K562 (cell line): ENCODE measurements around the gene XBP1. TPM values are rescaled to one million over a fixed set of nuclear protein-coding genes. Genes with fewer than 3 reads are reported as not detected.

Source experiments
- CHD7 ChIP-seq: fragments of 200-600 bp; sonication (generic); IDR thresholded peaks from one replicate; pipeline ENCODE4 v1.6.1; 2012; ENCODE audit warnings: mild to moderate bottlenecking, low read depth, low read length, inconsistent platforms
- NCOA1 ChIP-seq: fragments of 450-650 bp; IDR thresholded peaks from 2 replicates; pipeline ENCODE4 v1.6.1; 2016; ENCODE audit warnings: low read depth
- NFE2 ChIP-seq: IDR thresholded peaks from 2 replicates; pipeline ENCODE4 v1.6.1; 2014; ENCODE audit warnings: antibody characterized with exemption, low read depth
- ZNF316 ChIP-seq: fragments of 450-650 bp; IDR thresholded peaks from 2 replicates; pipeline ENCODE4 v1.6.1; 2016
- ZNF707 ChIP-seq: fragments of 250-450 bp; sonication (Bioruptor Pico); conservative IDR thresholded peaks from 2 replicates; pipeline ENCODE4 v1.8.0; 2022; ENCODE audit warnings: inconsistent platforms, mild to moderate bottlenecking, moderate library complexity
- polyA plus RNA-seq, 8 experiments: library from polyadenylated mRNA; depleted of rRNA in 4 of 8; stranded (reverse) in 5 of 8; unstranded in 3 of 8; fragments of >200 nt; fragmentation: Nextera tagmentation in 2 of 8; fragmentation: Illumina TruSeq in 1 of 8; extraction: Ambion mirVana in 2 of 8; extraction: Trizol in 1 of 8; gene quantifications; 2 replicates each; pipeline versions ENCODE4 v1.2.1 to v1.2.3, GENCODE V29; 2011 to 2014; ENCODE audit warnings: inconsistent platforms in 1 of 8, missing spikeins in 1 of 8
- total RNA-seq, 7 experiments: library from RNA; depleted of rRNA in 6 of 7; stranded (reverse); fragments of >200 nt in 6 of 7; fragmentation: Illumina TruSeq in 2 of 7; extraction: Trizol in 2 of 7; gene quantifications; 2 replicates each; pipeline versions ENCODE4 v1.2.1 to v1.2.3, GENCODE V29; 2011 to 2021; ENCODE audit warnings: low replicate concordance in 1 of 7
- TF ChIP-seq, protein P1 (sequence below): fragments of 450-650 bp; IDR thresholded peaks from 2 replicates; pipeline ENCODE4 v1.6.1; 2018; ENCODE audit not compliant: partially characterized antibody
- TF ChIP-seq, protein P2 (sequence below): fragments of 200-400 bp; formaldehyde crosslinking; IDR thresholded peaks from 2 replicates; pipeline ENCODE4 v1.6.1; 2017; ENCODE audit warnings: mild to moderate bottlenecking, low read depth, low read length, moderate library complexity
- TF ChIP-seq, protein P3 (sequence below): fragments of 450-650 bp; IDR thresholded peaks from 2 replicates; pipeline ENCODE4 v1.6.1; 2017; ENCODE audit warnings: mild to moderate bottlenecking, moderate library complexity

The XBP1 gene
- total and polyA plus RNA-seq, 9 of the 15 experiments (the other 6 are each of a cell fraction or from before 2014, with no cell fraction given): 25.0 to 218 (median 94.6) TPM

- TF ChIP-seq CHD7 (no peak), ZNF316 (no peak), ZNF707 (CRISPR knock-in tag) (no peak), NFE2 (no peak), NCOA1 (no peak)
- TF ChIP-seq, protein P1, sequence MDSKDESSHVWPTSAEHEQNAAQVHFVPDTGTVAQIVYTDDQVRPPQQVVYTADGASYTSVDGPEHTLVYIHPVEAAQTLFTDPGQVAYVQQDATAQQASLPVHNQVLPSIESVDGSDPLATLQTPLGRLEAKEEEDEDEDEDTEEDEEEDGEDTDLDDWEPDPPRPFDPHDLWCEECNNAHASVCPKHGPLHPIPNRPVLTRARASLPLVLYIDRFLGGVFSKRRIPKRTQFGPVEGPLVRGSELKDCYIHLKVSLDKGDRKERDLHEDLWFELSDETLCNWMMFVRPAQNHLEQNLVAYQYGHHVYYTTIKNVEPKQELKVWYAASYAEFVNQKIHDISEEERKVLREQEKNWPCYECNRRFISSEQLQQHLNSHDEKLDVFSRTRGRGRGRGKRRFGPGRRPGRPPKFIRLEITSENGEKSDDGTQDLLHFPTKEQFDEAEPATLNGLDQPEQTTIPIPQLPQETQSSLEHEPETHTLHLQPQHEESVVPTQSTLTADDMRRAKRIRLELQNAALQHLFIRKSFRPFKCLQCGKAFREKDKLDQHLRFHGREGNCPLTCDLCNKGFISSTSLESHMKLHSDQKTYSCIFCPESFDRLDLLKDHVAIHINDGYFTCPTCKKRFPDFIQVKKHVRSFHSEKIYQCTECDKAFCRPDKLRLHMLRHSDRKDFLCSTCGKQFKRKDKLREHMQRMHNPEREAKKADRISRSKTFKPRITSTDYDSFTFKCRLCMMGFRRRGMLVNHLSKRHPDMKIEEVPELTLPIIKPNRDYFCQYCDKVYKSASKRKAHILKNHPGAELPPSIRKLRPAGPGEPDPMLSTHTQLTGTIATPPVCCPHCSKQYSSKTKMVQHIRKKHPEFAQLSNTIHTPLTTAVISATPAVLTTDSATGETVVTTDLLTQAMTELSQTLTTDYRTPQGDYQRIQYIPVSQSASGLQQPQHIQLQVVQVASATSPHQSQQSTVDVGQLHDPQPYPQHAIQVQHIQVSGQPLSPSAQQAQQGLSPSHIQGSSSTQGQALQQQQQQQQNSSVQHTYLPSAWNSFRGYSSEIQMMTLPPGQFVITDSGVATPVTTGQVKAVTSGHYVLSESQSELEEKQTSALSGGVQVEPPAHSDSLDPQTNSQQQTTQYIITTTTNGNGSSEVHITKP: no peak
- TF ChIP-seq, protein P2, sequence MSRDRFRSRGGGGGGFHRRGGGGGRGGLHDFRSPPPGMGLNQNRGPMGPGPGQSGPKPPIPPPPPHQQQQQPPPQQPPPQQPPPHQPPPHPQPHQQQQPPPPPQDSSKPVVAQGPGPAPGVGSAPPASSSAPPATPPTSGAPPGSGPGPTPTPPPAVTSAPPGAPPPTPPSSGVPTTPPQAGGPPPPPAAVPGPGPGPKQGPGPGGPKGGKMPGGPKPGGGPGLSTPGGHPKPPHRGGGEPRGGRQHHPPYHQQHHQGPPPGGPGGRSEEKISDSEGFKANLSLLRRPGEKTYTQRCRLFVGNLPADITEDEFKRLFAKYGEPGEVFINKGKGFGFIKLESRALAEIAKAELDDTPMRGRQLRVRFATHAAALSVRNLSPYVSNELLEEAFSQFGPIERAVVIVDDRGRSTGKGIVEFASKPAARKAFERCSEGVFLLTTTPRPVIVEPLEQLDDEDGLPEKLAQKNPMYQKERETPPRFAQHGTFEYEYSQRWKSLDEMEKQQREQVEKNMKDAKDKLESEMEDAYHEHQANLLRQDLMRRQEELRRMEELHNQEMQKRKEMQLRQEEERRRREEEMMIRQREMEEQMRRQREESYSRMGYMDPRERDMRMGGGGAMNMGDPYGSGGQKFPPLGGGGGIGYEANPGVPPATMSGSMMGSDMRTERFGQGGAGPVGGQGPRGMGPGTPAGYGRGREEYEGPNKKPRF: no peak
- TF ChIP-seq, protein P3, sequence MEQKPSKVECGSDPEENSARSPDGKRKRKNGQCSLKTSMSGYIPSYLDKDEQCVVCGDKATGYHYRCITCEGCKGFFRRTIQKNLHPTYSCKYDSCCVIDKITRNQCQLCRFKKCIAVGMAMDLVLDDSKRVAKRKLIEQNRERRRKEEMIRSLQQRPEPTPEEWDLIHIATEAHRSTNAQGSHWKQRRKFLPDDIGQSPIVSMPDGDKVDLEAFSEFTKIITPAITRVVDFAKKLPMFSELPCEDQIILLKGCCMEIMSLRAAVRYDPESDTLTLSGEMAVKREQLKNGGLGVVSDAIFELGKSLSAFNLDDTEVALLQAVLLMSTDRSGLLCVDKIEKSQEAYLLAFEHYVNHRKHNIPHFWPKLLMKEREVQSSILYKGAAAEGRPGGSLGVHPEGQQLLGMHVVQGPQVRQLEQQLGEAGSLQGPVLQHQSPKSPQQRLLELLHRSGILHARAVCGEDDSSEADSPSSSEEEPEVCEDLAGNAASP: no peak
Measured at GRCh38 chr22:28772633-28773460, 27.5 kb downstream of the XBP1 start, which contains the start of gene CCDC117 (continued).
